ENCODE data around the gene HS6ST3. TPM values are rescaled to one million over a fixed set of nuclear protein-coding genes. Genes with fewer than 3 reads are reported as not detected.

Gene HS6ST3
- total RNA-seq, 1 experiment from 2014 or later, result 0.11 TPM

GRCh38 chr13:96837809-96838208, 747.9 kb downstream of the HS6ST3 start:
- no peak overlapping the region for H3K4me2 ChIP-seq (ENCODE audit: low read length)
- no peak overlapping the region for H3K4me3 ChIP-seq (ENCODE audit: low read length)
- no peaks in the 10 kb centered on the region for H3K4me1 ChIP-seq (ENCODE audit: insufficient read depth, low read length)
- ChIA-PET POLR2A (ENCODE audit: unreplicated experiment) (no interaction called here), CTCF (no interaction called here)
- no peak overlapping the region for H3K9ac ChIP-seq (ENCODE audit: low read length)
- no TSS peak for BruUV-seq (replicated peaks)
- no peaks in the 10 kb centered on the region for H3F3A ChIP-seq (ENCODE audit: low read length, unreplicated experiment)
- no peaks in the 10 kb centered on the region for H3K36me3 ChIP-seq (ENCODE audit: low read depth, low read length)
- no peak overlapping the region for H2AFZ ChIP-seq (ENCODE audit: low read length)
- H3K79me2 ChIP-seq (ENCODE audit: low read length), result no peaks in the 10 kb centered on the region
- no peaks in the 10 kb centered on the region for H3K9me2 ChIP-seq (replicated peaks; ENCODE audit: low read length)
- TF ChIP-seq EZH2 (IDR thresholded peaks at IDR 0.05; ENCODE audit: low read length, unreplicated experiment), result no peak
- no peak for TF ChIP-seq EZH2phosphoT487 (IDR thresholded peaks at IDR 0.05; ENCODE audit: borderline replicate concordance, low read length)
- TF ChIP-seq CTCF (conservative IDR thresholded peaks at IDR 0.05; ENCODE audit: low read depth, low read length), result no peak
- no peaks in the 10 kb centered on the region for H4K20me1 ChIP-seq (ENCODE audit: low read length)
- DNase-seq, result no peak
- ATAC-seq, result no peak
- H3K9me3 ChIP-seq (ENCODE audit: low read length), result no peaks in the 10 kb centered on the region
- intact Hi-C loops (cut with micrococcal nuclease), result no loop called here
- H3K27ac ChIP-seq (ENCODE audit: low read length), result no peak overlapping the region
- H3K27me3 ChIP-seq (ENCODE audit: low read length), result no peaks in the 10 kb centered on the region

- intact Hi-C loops (cut with micrococcal nuclease), result no loop called here
- no peak overlapping the region for H3K9ac ChIP-seq (ENCODE audit: low read length)
- TF ChIP-seq EZH2 (IDR thresholded peaks at IDR 0.05; ENCODE audit: low read length, unreplicated experiment) (no peak), CTCF (conservative IDR thresholded peaks at IDR 0.05; ENCODE audit: low read depth, low read length) (no peak), EZH2phosphoT487 (IDR thresholded peaks at IDR 0.05; ENCODE audit: borderline replicate concordance, low read length) (no peak)
- H2AFZ ChIP-seq (ENCODE audit: low read length), result no peak overlapping the region
- H3F3A ChIP-seq (ENCODE audit: low read length, unreplicated experiment), result no peaks in the 10 kb centered on the region
- H3K36me3 ChIP-seq (ENCODE audit: low read depth, low read length), result no peaks in the 10 kb centered on the region
- no peaks in the 10 kb centered on the region for H3K79me2 ChIP-seq (ENCODE audit: low read length)
- no peaks in the 10 kb centered on the region for H3K9me3 ChIP-seq (ENCODE audit: low read length)
- DNase-seq (no peak), ATAC-seq (no peak)
- H3K4me2 ChIP-seq (ENCODE audit: low read length), result no peak overlapping the region
- H3K4me3 ChIP-seq (ENCODE audit: low read length), result no peak overlapping the region
- peaks cover under 1% of the 10 kb centered on the region; the same call in 1 of the 2 replicates for H3K27me3 ChIP-seq (ENCODE audit: low read length)
- CTCF ChIA-PET, result no interaction called here
- no peak overlapping the region for H3K27ac ChIP-seq (ENCODE audit: low read length)
- H3K9me2 ChIP-seq (replicated peaks; ENCODE audit: low read length), result no peaks in the 10 kb centered on the region
- POLR2A ChIA-PET (ENCODE audit: unreplicated experiment), result no interaction called here
- no peaks in the 10 kb centered on the region for H4K20me1 ChIP-seq (ENCODE audit: low read length)
- BruUV-seq (replicated peaks), result no TSS peak
- no peaks in the 10 kb centered on the region for H3K4me1 ChIP-seq (ENCODE audit: insufficient read depth, low read length)
These were observed 754.3 kb downstream of the HS6ST3 start for GRCh38 chr13:96844195-96844594.

GRCh38 chr13:96844616-96845015, 754.7 kb downstream of the HS6ST3 start:
- intact Hi-C loops (cut with micrococcal nuclease), result no loop called here
- POLR2A ChIA-PET (ENCODE audit: unreplicated experiment), result no interaction called here
- Histone ChIP-seq H3K4me2 (ENCODE audit: low read length) (no peak overlapping the region), H4K20me1 (ENCODE audit: low read length) (no peaks in the 10 kb centered on the region), H3K79me2 (ENCODE audit: low read length) (no peaks in the 10 kb centered on the region), H3K9ac (ENCODE audit: low read length) (no peak overlapping the region), H3K4me1 (ENCODE audit: insufficient read depth, low read length) (no peaks in the 10 kb centered on the region), H3F3A (ENCODE audit: low read length, unreplicated experiment) (no peaks in the 10 kb centered on the region), H3K9me3 (ENCODE audit: low read length) (no peaks in the 10 kb centered on the region), H3K27me3 (ENCODE audit: low read length) (peaks cover 4% of the 10 kb centered on the region; the same call in 1 of the 2 replicates), H3K9me2 (replicated peaks; ENCODE audit: low read length) (no peaks in the 10 kb centered on the region), H2AFZ (ENCODE audit: low read length) (no peak overlapping the region), H3K4me3 (ENCODE audit: low read length) (no peak overlapping the region), H3K27ac (ENCODE audit: low read length) (no peak overlapping the region), H3K36me3 (ENCODE audit: low read depth, low read length) (no peaks in the 10 kb centered on the region)
- CTCF ChIA-PET, result no interaction called here
- ATAC-seq (no peak), DNase-seq (no peak)
- TF ChIP-seq CTCF (conservative IDR thresholded peaks at IDR 0.05; ENCODE audit: low read depth, low read length), result no peak
- TF ChIP-seq EZH2 (IDR thresholded peaks at IDR 0.05; ENCODE audit: low read length, unreplicated experiment), result no peak
- no peak for TF ChIP-seq EZH2phosphoT487 (IDR thresholded peaks at IDR 0.05; ENCODE audit: borderline replicate concordance, low read length)
- BruUV-seq (replicated peaks), result no TSS peak

Measured in PC-3 (cell line).